Pancreas (tissue), 10 donors: ENCODE results near the gene COL5A1. TPM values are rescaled to one million over a fixed set of nuclear protein-coding genes. Genes with fewer than 3 reads are reported as not detected.

Experiments used
- ATAC-seq, 4 donors: fragments of 200-7000 bp; cut with Tn5 transposase; one replicate each; pipeline versions ENCODE4 v1.8.0 to v1.9.1; 2020; ENCODE audit warnings: mild to moderate bottlenecking in 4 of 4, moderate library complexity in 4 of 4
- DNase-seq, 6 donors: peaks; one replicate each; pipeline ENCODE4 v3.0.0-alpha.2; 2020
- FAIRE-seq: peaks from 2 replicates; lab custom pipeline; 2012; peaks lifted over from hg19 to GRCh38; lab: Jason Lieb, UNC
- H3K27ac ChIP-seq, 4 donors: fragments of 200-600 bp; sonication (generic); 1 replicate in 3 of 4; 2 replicates in 1 of 4; pipeline versions ENCODE4 v1.5.0 to v1.8.0; 2020
- H3K27me3 ChIP-seq, 4 donors: fragments of 200-600 bp; one replicate each; pipeline ENCODE4 v1.8.0; 2021
- H3K36me3 ChIP-seq, 3 donors: fragments of 200-600 bp; sonication (generic) in 1 of 3; one replicate each; pipeline versions ENCODE4 v1.5.0 to v1.8.0; 2020 to 2021
- H3K4me1 ChIP-seq, 3 donors: fragments of 200-600 bp; one replicate each; pipeline ENCODE4 v1.8.0; 2021
- H3K4me3 ChIP-seq, 4 donors: fragments of 200-600 bp; sonication (generic) in 2 of 4; one replicate each; pipeline versions ENCODE4 v1.5.0 to v1.8.0; 2020 to 2021
- H3K9me3 ChIP-seq, 4 donors: fragments of 200-600 bp; one replicate each; pipeline ENCODE4 v1.8.0; 2021
- CTCF ChIP-seq, 4 donors: fragments of 200-600 bp; sonication (generic) in 3 of 4; IDR thresholded peaks; one replicate each; pipeline versions ENCODE4 v1.5.0 to v1.8.0; 2021; ENCODE audit warnings: antibody characterized with exemption in 4 of 4
- WGBS, 2 donors: extraction: QIAGEN DNeasy Blood & Tissue Kit; methylation state at CpG; one replicate each; pipeline ENCODE4 v1.1.7; 2013; 5-methylcytosine and 5-hydroxymethylcytosine counted together
- intact Hi-C, 3 donors: fragments of 100-400 bp; cut with DNase I; formaldehyde crosslinking; loops; one replicate each; pipeline versions ENCODE4 v1.11.1 to v1.14.2; 2022
- polyA plus RNA-seq, 2 donors: library from polyadenylated mRNA; stranded (reverse); fragments of 200-250 nt; gene quantifications; one replicate each; pipeline ENCODE4 v1.2.3, GENCODE V29; 2013
- total RNA-seq, 6 donors: library from RNA; stranded (reverse); fragmentation: NEBNext Ultra II Directional in 4 of 6; extraction: Animal tissue kit (Norgen Biotek cat#: 25700) in 4 of 6; gene quantifications; one replicate each; pipeline versions ENCODE4 v1.2.1 to v1.2.4, GENCODE V29; 2021 to 2023
- donor health status: healthy with polysubstance abuse.
- donor health status: DM: no; HTN: no; CAD: no; lungs with moderate emphysema.
- donor health status: DM: no; HTN: no; CAD: no.
- donor health status: control.
- donor health status: control.
- donor health status: Bipolar disorder and iron deficiency.
- donor health status: DM: yes; HTN: yes; CAD: no.
- donor health status: DM: no; HTN: no; CAD: no.
- donor health status: DM: no; HTN: no; CAD: no.
- donor health status: DM: yes; HTN: yes; CAD: no.

The COL5A1 gene
- total and polyA plus RNA-seq, 8 donors: 1.2 to 62.8 (median 3.5) TPM

GRCh38 chr9:134694368-134694665 lies 52.7 kb downstream of the COL5A1 start:
- intact Hi-C loops: loop anchor here in 1 of 3 donors (10.0 kb wide), 1 partner anchor 720 kb away; no protein-coding TSS in a partner anchor
- ATAC-seq: no peak

GRCh38 chr9:134694714-134695113 lies 53.1 kb downstream of the COL5A1 start:
- H3K9me3 ChIP-seq: no peaks in the 10 kb centered on the region
- 75% methylated on average over 9 to 12 of the region's 12 CpGs for WGBS, 2 donors
- no peaks in the 10 kb centered on the region for H3K27me3 ChIP-seq
- DNase-seq: peak in 3 of 6 donors; percentile 11 to 43 (median 39)
- no peak overlapping the region for H3K4me3 ChIP-seq
- no peak for FAIRE-seq
- no peak for TF ChIP-seq CTCF (IDR thresholded peaks at IDR 0.05)
- ATAC-seq: no peak
- no peaks in the 10 kb centered on the region for H3K4me1 ChIP-seq
- intact Hi-C loops: loop anchor here in 2 of 3 donors (5.0 to 10.0 kb wide), 2 partner anchors 718 to 720 kb away; no protein-coding TSS in a partner anchor
- H3K36me3 ChIP-seq: no peaks in the 10 kb centered on the region
- H3K27ac ChIP-seq: no peak overlapping the region

More at GRCh38 chr9:134694368-134694665, 52.7 kb downstream of the COL5A1 start:
- H3K4me3 ChIP-seq: no peak overlapping the region
- no peaks in the 10 kb centered on the region for H3K4me1 ChIP-seq
- no peaks in the 10 kb centered on the region for H3K9me3 ChIP-seq
- FAIRE-seq (no peak), DNase-seq (no peak)
- 58 to 66% methylated on average over 6 of the region's 6 CpGs for WGBS, 2 donors
- no peak for TF ChIP-seq CTCF (IDR thresholded peaks at IDR 0.05)
- H3K36me3 ChIP-seq: no peaks in the 10 kb centered on the region
- no peaks in the 10 kb centered on the region for H3K27me3 ChIP-seq
- no peak overlapping the region for H3K27ac ChIP-seq

GRCh38 chr9:134695144-134695543 lies 53.5 kb downstream of the COL5A1 start:
- intact Hi-C loops: loop anchor here in 2 of 3 donors (5.0 to 10.0 kb wide), 2 partner anchors 717 to 720 kb away; no protein-coding TSS in a partner anchor
- no peak for ATAC-seq
- no peaks in the 10 kb centered on the region for H3K9me3 ChIP-seq
- H3K4me3 ChIP-seq: no peak overlapping the region
- FAIRE-seq: no peak
- 66 to 73% methylated on average over 11 to 12 of the region's 12 CpGs for WGBS, 2 donors
- DNase-seq: peak in 3 of 6 donors; percentile 20 to 60 (median 49)
- H3K4me1 ChIP-seq: no peaks in the 10 kb centered on the region
- H3K27ac ChIP-seq: no peak overlapping the region
- H3K36me3 ChIP-seq: no peaks in the 10 kb centered on the region
- TF ChIP-seq CTCF (IDR thresholded peaks at IDR 0.05): no peak
- H3K27me3 ChIP-seq: no peaks in the 10 kb centered on the region

- intact Hi-C loops: loop anchor here in 2 of 3 donors (5.0 to 10.0 kb wide), 2 partner anchors 716 to 718 kb away; no protein-coding TSS in a partner anchor
- H3K27me3 ChIP-seq: no peaks in the 10 kb centered on the region
- H3K9me3 ChIP-seq: no peaks in the 10 kb centered on the region
- WGBS, 2 donors: 50 to 60% methylated on average over 8 of the region's 8 CpGs
- DNase-seq (peak in 2 of 6 donors; percentile 0 to 11), ATAC-seq (no peak), FAIRE-seq (no peak)
- no peak for TF ChIP-seq CTCF (IDR thresholded peaks at IDR 0.05)
- H3K36me3 ChIP-seq: no peaks in the 10 kb centered on the region
- no peak overlapping the region for H3K27ac ChIP-seq
- no peak overlapping the region for H3K4me3 ChIP-seq
- H3K4me1 ChIP-seq: no peaks in the 10 kb centered on the region
Observed at GRCh38 chr9:134696433-134696832, 54.8 kb downstream of the COL5A1 start.

- 35 to 44% methylated on average over 5 of the region's 5 CpGs for WGBS, 2 donors
- H3K27ac ChIP-seq: no peak overlapping the region
- no peaks in the 10 kb centered on the region for H3K27me3 ChIP-seq
- no peak for ATAC-seq
- no peak for TF ChIP-seq CTCF (IDR thresholded peaks at IDR 0.05)
- no peak overlapping the region for H3K4me3 ChIP-seq
- peak in 1 of 6 donors; percentile 27 for DNase-seq
- H3K9me3 ChIP-seq: no peaks in the 10 kb centered on the region
- no peaks in the 10 kb centered on the region for H3K36me3 ChIP-seq
- no peaks in the 10 kb centered on the region for H3K4me1 ChIP-seq
- FAIRE-seq: no peak
- intact Hi-C loops: loop anchor here in 2 of 3 donors (5.0 to 10.0 kb wide), 2 partner anchors 714 to 717 kb away; no protein-coding TSS in a partner anchor
Observed at GRCh38 chr9:134698111-134698510, 56.5 kb downstream of the COL5A1 start.
